GM19395 (cell line): ENCODE results near the gene ANKRD24.
"Not testable (repeated sequence)": the region's sequence is repeated elsewhere in the genome, so short reads cannot be mapped to it uniquely, and the experiment has no call there.

Source experiments
- ATAC-seq: cut with Tn5 transposase; IDR thresholded peaks from one replicate; pipeline ENCODE4 v1.9.1; 2021; ENCODE audit warnings: mild to moderate bottlenecking, moderate library complexity; ENCODE audit not compliant: unreplicated experiment

Gene ANKRD24

GRCh38 chr19:4229179-4229931, 46.9 kb downstream of the ANKRD24 start, which contains the start of gene EBI3:
TSS of gene EBI3 (plus strand) at chr19:4229523. CDS start at chr19:4229551, 28 bp downstream.
- ATAC-seq: peak; percentile 59

- not testable (repeated sequence) for ATAC-seq
Observed at GRCh38 chr19:4230237-4230636, 47.7 kb downstream of the ANKRD24 start.

DNA sequence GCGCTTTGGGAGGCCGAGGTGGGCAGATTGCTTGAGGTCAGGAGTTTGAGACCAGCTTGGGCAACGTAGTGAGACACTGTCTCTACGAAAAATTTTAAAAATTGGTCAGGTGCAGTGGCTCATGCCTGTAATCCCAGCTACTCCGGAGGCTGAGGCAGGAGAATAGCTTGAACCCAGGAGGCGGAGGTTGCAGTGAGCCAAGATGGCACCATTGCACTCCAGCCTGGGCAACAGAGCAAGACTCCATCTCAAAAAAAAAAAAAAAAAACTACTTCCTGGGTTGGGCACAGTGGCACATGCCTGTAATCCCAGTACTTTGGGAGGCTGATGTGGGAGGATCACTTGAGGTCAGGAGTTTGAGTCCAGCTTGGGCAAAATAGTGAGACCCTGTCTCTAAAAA, 49.0 kb downstream of the ANKRD24 start:
- ATAC-seq: not testable (repeated sequence)

GRCh38 chr19:4232139-4232538, 49.6 kb downstream of the ANKRD24 start:
- ATAC-seq: not testable (repeated sequence)

GRCh38 chr19:4232614-4233281, 50.3 kb downstream of the ANKRD24 start:
- no peak for ATAC-seq

DNA sequence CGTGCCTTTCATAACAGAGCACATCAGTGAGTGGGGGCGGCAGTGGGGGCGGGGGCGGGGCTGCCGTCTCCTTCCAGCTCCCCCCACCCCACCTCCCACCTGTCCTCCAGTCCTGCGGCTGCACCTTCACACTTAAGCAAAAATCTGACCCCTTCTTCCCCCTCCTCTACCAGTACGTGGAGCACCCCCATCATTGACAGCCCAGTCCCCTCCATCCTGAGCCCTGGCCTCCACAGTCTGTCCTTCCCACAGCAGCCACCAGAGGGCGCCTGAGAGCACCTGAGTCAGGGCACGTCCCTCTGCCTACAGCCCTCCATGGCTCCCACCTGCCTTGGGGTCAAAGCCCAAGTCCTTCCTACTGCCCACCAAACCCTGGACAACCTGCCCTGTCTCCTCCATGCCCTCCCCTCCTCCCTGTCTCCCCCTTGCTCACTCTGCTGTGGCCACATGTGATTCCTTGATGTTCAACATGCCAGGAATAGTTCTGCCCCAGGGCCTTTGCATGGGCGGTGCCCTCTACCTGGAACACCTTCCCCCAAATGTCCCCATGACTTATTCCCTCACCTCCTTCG, 50.9 kb downstream of the ANKRD24 start:
- no peak for ATAC-seq

- no peak for ATAC-seq
Observed at GRCh38 chr19:4234142-4234861, 51.8 kb downstream of the ANKRD24 start.

DNA sequence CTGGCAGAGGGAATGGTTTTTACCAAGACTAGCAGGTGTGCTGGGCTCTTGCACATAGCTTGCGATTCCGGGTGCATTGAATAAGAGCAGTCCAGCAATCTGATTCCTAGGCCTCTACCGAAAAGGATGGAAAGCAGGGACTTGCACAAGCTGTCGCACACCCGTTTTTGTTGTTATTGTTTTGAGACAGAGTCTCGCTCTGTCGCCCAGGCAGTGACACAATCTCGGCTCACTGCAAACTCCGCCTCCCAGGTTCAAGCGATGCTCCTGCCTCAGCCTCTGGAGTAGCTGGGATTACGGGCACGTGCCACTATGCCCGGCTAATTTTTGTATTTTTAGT, 52.3 kb downstream of the ANKRD24 start:
- ATAC-seq: no peak

- ATAC-seq: not testable (repeated sequence)
Observed at GRCh38 chr19:4237510-4237909, 55.0 kb downstream of the ANKRD24 start.

GRCh38 chr19:4238831-4239230, 56.3 kb downstream of the ANKRD24 start:
- no peak for ATAC-seq

GRCh38 chr19:4241824-4242430, 59.4 kb downstream of the ANKRD24 start:
- no peak for ATAC-seq

DNA sequence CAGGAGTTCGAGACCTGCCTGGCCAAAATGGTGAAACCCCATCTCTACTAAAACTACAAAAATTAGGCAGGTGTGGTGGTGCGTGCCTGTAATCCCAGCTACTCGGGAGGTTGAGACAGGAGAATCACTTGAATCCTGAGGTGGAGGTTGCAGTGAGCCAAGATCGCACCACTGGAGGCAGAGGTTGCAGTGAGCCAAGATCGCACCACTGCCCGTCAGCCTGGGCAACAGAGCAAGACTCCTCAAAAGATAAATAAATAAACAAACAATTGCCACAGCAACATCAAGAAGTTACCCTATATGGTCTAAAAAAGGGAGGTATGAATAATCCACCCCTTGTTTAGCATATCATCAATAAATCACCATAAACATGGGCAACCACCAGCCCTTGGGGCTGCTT, 63.4 kb downstream of the ANKRD24 start:
- ATAC-seq: not testable (repeated sequence)

DNA sequence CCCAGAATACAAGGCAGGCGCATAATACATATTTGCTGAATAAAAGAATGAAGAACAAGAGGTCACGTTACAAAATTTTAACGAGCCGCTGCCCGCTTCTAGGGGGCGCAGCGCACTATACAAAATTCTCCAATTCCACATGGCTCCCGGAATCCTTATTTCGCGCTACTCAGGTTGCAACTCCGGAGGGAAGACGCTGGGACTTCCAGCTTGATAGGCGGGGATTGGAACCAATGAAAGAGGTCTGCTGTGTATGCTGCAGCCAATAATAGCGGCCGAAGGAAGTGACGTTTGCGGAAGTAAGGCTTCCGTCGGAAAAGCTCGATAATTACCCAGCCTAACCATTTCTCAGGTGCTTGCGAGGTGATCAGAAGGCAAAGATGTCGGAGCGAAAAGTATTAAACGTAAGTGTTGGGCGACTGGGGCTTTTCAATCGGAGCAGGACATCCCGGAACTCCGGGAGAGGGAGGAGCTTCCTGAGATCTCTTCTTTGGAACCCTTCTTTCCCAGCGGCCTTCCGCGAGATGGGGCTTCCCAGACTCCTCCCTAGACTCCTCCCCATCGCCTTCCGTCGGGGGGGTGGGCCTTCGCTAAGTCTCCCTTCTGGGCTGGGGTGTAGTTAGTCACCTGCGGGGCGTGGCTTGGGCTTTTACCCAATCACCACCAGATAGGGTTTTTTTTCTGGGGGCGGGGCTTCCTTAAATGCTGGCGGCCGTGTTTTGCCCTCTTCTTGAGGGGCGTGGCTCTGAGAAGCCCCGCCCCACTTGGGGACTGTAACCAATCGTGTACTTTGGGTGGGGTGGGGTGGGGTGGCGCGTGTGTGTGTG, 64.5 kb downstream of the ANKRD24 start, which contains the start of gene YJU2:
Gene YJU2 (plus strand): TSS at position 314 of the 827 bp plus-strand sequence. CDS start 67 bp downstream, at position 381.
- ATAC-seq: peak; percentile 87

GRCh38 chr19:4256563-4256962, 74.1 kb downstream of the ANKRD24 start:
- ATAC-seq: no peak

GRCh38 chr19:4257025-4257424, 74.5 kb downstream of the ANKRD24 start:
- no peak for ATAC-seq

DNA sequence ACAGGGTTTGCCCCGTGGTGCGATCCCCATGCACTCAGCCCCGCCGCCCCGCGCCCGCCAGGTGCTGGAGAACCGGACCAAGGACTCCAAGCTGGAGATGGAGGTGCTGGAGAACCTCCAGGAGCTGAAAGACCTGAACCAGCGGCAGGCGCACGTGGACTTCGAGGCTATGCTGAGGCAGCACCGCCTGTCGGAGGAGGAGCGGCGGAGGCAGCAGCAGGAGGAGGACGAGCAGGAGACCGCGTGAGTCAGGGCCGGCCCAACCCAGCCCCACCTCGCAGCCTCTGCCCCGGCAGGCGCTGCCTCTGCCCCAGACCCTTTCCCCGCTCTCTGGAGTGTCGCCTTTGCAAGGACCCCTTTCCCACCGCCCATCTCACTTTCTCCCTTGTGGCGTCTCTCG, 75.7 kb downstream of the ANKRD24 start:
- ATAC-seq: no peak

- no peak for ATAC-seq
Observed at GRCh38 chr19:4260613-4261191, 78.2 kb downstream of the ANKRD24 start.

DNA sequence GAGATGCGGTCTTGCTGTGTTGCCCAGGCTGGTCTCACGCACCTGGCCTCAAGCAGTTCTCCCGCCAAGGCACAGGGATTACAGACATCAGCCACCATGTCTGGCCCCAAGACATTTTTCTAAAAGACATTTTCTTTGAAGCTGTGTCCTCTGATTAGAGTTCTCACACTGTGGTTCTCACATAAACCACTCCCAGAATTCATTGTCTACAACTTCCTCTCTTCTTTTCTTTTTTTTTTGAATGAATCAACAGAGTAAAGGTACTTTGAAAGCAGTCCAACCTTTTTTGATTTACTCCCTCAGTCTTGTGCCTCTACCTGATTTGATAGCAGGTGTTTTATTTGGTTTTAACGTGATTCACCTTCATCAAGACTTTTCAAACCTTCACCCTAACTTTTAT, 82.3 kb downstream of the ANKRD24 start:
- no peak for ATAC-seq

GRCh38 chr19:4266253-4267000, 83.9 kb downstream of the ANKRD24 start:
- ATAC-seq: no peak
